ENCODE measurements around the gene MPZL1.

The MPZL1 gene

GRCh38 chr1:167721617-167722151 is at the start of gene MPZL1:
Gene MPZL1, plus strand, starts transcription at chr1:167721982. Its CDS starts 170 bp downstream, at chr1:167722152.
- TF ChIP-seq TAF1 (IDR thresholded peaks at IDR 0.05; ENCODE audit: low read depth): peak; percentile 73
- TF ChIP-seq MAX (IDR thresholded peaks at IDR 0.05): 0 out of 2 replicates have a peak, but pooled peaks have one; percentile 27
- TF ChIP-seq EP300 (IDR thresholded peaks at IDR 0.05; ENCODE audit: borderline replicate concordance): no peak; the same call in 1 of the 2 replicates
- no peak for TF ChIP-seq USF1 (IDR thresholded peaks at IDR 0.05)

- TF ChIP-seq REST (IDR thresholded peaks at IDR 0.05; ENCODE audit: low read depth) (no peak), EP300 (IDR thresholded peaks at IDR 0.05; ENCODE audit: borderline replicate concordance) (no peak), NFIC (IDR thresholded peaks at IDR 0.05) (no peak), ZBTB7A (IDR thresholded peaks at IDR 0.05; ENCODE audit: low read depth) (no peak), TCF12 (IDR thresholded peaks at IDR 0.05; ENCODE audit: low read depth) (no peak), USF1 (IDR thresholded peaks at IDR 0.05) (no peak), TEAD4 (IDR thresholded peaks at IDR 0.05) (no peak), EGR1 (IDR thresholded peaks at IDR 0.05) (no peak), RAD21 (IDR thresholded peaks at IDR 0.05; ENCODE audit: low read depth) (no peak)
These were observed 49.0 kb upstream of the MPZL1 start for GRCh38 chr1:167672831-167673230.

GRCh38 chr1:167673265-167673664 is 48.5 kb upstream of the MPZL1 start:
- no peak for TF ChIP-seq TAF1 (IDR thresholded peaks at IDR 0.05; ENCODE audit: low read depth)
- TF ChIP-seq FOXM1 (IDR thresholded peaks at IDR 0.05; ENCODE audit: borderline replicate concordance, low read depth): no peak
- no peak for TF ChIP-seq RAD21 (IDR thresholded peaks at IDR 0.05; ENCODE audit: low read depth)
- no peak for TF ChIP-seq TEAD4 (IDR thresholded peaks at IDR 0.05)
- no peak for TF ChIP-seq NFIC (IDR thresholded peaks at IDR 0.05)
- TF ChIP-seq ZBTB7A (IDR thresholded peaks at IDR 0.05; ENCODE audit: low read depth): no peak
- TF ChIP-seq YY1 (IDR thresholded peaks at IDR 0.05; ENCODE audit: low read depth): no peak
- no peak for TF ChIP-seq USF1 (IDR thresholded peaks at IDR 0.05)
- no peak for TF ChIP-seq TCF12 (IDR thresholded peaks at IDR 0.05; ENCODE audit: low read depth)
- no peak for TF ChIP-seq CREB1 (IDR thresholded peaks at IDR 0.05; ENCODE audit: low read depth)
- TF ChIP-seq CEBPB (IDR thresholded peaks at IDR 0.05): no peak
- no peak for TF ChIP-seq REST (IDR thresholded peaks at IDR 0.05; ENCODE audit: low read depth)
- no peak for TF ChIP-seq EGR1 (IDR thresholded peaks at IDR 0.05)
- TF ChIP-seq MAX (IDR thresholded peaks at IDR 0.05): no peak
- no peak for TF ChIP-seq EP300 (IDR thresholded peaks at IDR 0.05; ENCODE audit: borderline replicate concordance)

- TF ChIP-seq TAF1 (IDR thresholded peaks at IDR 0.05; ENCODE audit: low read depth) (no peak), ZBTB7A (IDR thresholded peaks at IDR 0.05; ENCODE audit: low read depth) (no peak), TEAD4 (IDR thresholded peaks at IDR 0.05) (no peak), NFIC (IDR thresholded peaks at IDR 0.05) (no peak), MAX (IDR thresholded peaks at IDR 0.05) (no peak), CEBPB (IDR thresholded peaks at IDR 0.05) (no peak), YY1 (IDR thresholded peaks at IDR 0.05; ENCODE audit: low read depth) (no peak), RAD21 (IDR thresholded peaks at IDR 0.05; ENCODE audit: low read depth) (no peak)
These were observed 47.6 kb upstream of the MPZL1 start for GRCh38 chr1:167674156-167674555.

- TF ChIP-seq EP300 (IDR thresholded peaks at IDR 0.05; ENCODE audit: borderline replicate concordance) (no peak), NFIC (IDR thresholded peaks at IDR 0.05) (no peak), TEAD4 (IDR thresholded peaks at IDR 0.05) (no peak), CEBPB (IDR thresholded peaks at IDR 0.05) (no peak), RAD21 (IDR thresholded peaks at IDR 0.05; ENCODE audit: low read depth) (no peak), ZBTB7A (IDR thresholded peaks at IDR 0.05; ENCODE audit: low read depth) (no peak), MAX (IDR thresholded peaks at IDR 0.05) (no peak), YY1 (IDR thresholded peaks at IDR 0.05; ENCODE audit: low read depth) (no peak), USF1 (IDR thresholded peaks at IDR 0.05) (no peak), EGR1 (IDR thresholded peaks at IDR 0.05) (no peak), CREB1 (IDR thresholded peaks at IDR 0.05; ENCODE audit: low read depth) (no peak), TAF1 (IDR thresholded peaks at IDR 0.05; ENCODE audit: low read depth) (no peak), FOXM1 (IDR thresholded peaks at IDR 0.05; ENCODE audit: borderline replicate concordance, low read depth) (no peak)
These were observed 46.3 kb upstream of the MPZL1 start for GRCh38 chr1:167675440-167675839.
